ENCODE measurements around the gene ADGRL4.

The ADGRL4 gene

GRCh38 chr1:79005945-79006344, 585 bp downstream of the ADGRL4 start:
- Histone ChIP-seq H4K8ac (ENCODE audit: low read length) (no peak overlapping the region), H3K27me3 (ENCODE audit: control insufficient read depth in 1 of 2, insufficient read depth in 1 of 2, low read length in 2 of 2) (no peaks in the 10 kb centered on the region), H2BK5ac (ENCODE audit: low read depth, low read length, poor library complexity, severe bottlenecking) (no peak overlapping the region), H3K79me1 (replicated peaks; ENCODE audit: low read length, poor library complexity, severe bottlenecking) (no peaks in the 10 kb centered on the region), H3K4me2 (ENCODE audit: low read length, poor library complexity, severe bottlenecking) (peak overlapping the region; percentile 66), H3K27ac (ENCODE audit: low read length, poor library complexity, severe bottlenecking) (peak overlapping the region; percentile 71), H2AFZ (ENCODE audit: low read depth, low read length) (peak overlapping the region; percentile 98), H3K4ac (ENCODE audit: low read depth in 1 of 2, low read length in 2 of 2) (no peak overlapping the region), H3K4me1 (ENCODE audit: control insufficient read depth, insufficient read depth, low read depth, low read length) (peaks cover 4% of the 10 kb centered on the region), H3K36me3 (ENCODE audit: control insufficient read depth in 1 of 2, insufficient read depth in 2 of 2, low read depth in 1 of 2, low read length in 2 of 2) (no peaks in the 10 kb centered on the region), H3K4me3 (ENCODE audit: insufficient read depth in 1 of 2, low read depth in 1 of 2, low read length in 2 of 2) (peak overlapping the region in 1 of 2 experiments; percentile 83), H2BK12ac (ENCODE audit: low read length in 2 of 2) (no peak overlapping the region), H3K14ac (ENCODE audit: low read length in 2 of 2) (no peak overlapping the region), H3K23ac (ENCODE audit: low read length in 2 of 2) (no peak overlapping the region), H2BK120ac (ENCODE audit: low read depth, low read length) (no peak overlapping the region), H3K18ac (ENCODE audit: low read depth in 1 of 2, low read length in 2 of 2) (no peak overlapping the region), H2AK5ac (ENCODE audit: low read length, severe bottlenecking) (no peak overlapping the region), H3K9me3 (ENCODE audit: control insufficient read depth, low read length) (no peaks in the 10 kb centered on the region), H3K9ac (ENCODE audit: low read length) (peak overlapping the region; percentile 91), H4K91ac (ENCODE audit: low read length) (no peak overlapping the region), H2BK15ac (ENCODE audit: low read depth, poor library complexity, severe bottlenecking) (no peak overlapping the region)
- 69% methylated on average over 4 of the region's 4 CpGs for WGBS
- DNase-seq, result peak; percentile 28

- Histone ChIP-seq H3K9ac (ENCODE audit: low read length) (peak overlapping the region; percentile 91), H3K27me3 (ENCODE audit: control insufficient read depth in 1 of 2, insufficient read depth in 1 of 2, low read length in 2 of 2) (no peaks in the 10 kb centered on the region), H4K91ac (ENCODE audit: low read length) (no peak overlapping the region), H3K36me3 (ENCODE audit: control insufficient read depth in 1 of 2, insufficient read depth in 2 of 2, low read depth in 1 of 2, low read length in 2 of 2) (no peaks in the 10 kb centered on the region), H3K4me1 (ENCODE audit: control insufficient read depth, insufficient read depth, low read depth, low read length) (peaks cover 4% of the 10 kb centered on the region), H4K8ac (ENCODE audit: low read length) (no peak overlapping the region), H2AFZ (ENCODE audit: low read depth, low read length) (no peak overlapping the region), H3K27ac (ENCODE audit: low read length, poor library complexity, severe bottlenecking) (no peak overlapping the region), H2BK5ac (ENCODE audit: low read depth, low read length, poor library complexity, severe bottlenecking) (no peak overlapping the region), H3K23ac (ENCODE audit: low read length in 2 of 2) (no peak overlapping the region), H2BK15ac (ENCODE audit: low read depth, poor library complexity, severe bottlenecking) (no peak overlapping the region), H2BK12ac (ENCODE audit: low read length in 2 of 2) (no peak overlapping the region), H3K14ac (ENCODE audit: low read length in 2 of 2) (no peak overlapping the region), H3K9me3 (ENCODE audit: control insufficient read depth, low read length) (no peaks in the 10 kb centered on the region), H3K18ac (ENCODE audit: low read depth in 1 of 2, low read length in 2 of 2) (no peak overlapping the region), H2BK120ac (ENCODE audit: low read depth, low read length) (no peak overlapping the region), H3K4me3 (ENCODE audit: insufficient read depth in 1 of 2, low read depth in 1 of 2, low read length in 2 of 2) (peak overlapping the region in 1 of 2 experiments; percentile 83), H2AK5ac (ENCODE audit: low read length, severe bottlenecking) (no peak overlapping the region), H3K4ac (ENCODE audit: low read depth in 1 of 2, low read length in 2 of 2) (no peak overlapping the region), H3K79me1 (replicated peaks; ENCODE audit: low read length, poor library complexity, severe bottlenecking) (no peaks in the 10 kb centered on the region), H3K4me2 (ENCODE audit: low read length, poor library complexity, severe bottlenecking) (no peak overlapping the region)
- no CpG with 5 or more reads among the region's 3 CpGs for WGBS
- peak; percentile 14 for DNase-seq
These were observed 1.6 kb downstream of the ADGRL4 start for GRCh38 chr1:79004916-79005315.

GRCh38 chr1:78996791-78997190, 9.7 kb downstream of the ADGRL4 start:
- no peak overlapping the region for H3K4me3 ChIP-seq (ENCODE audit: insufficient read depth in 1 of 2, low read depth in 1 of 2, low read length in 2 of 2)
- no peaks in the 10 kb centered on the region for H3K36me3 ChIP-seq (ENCODE audit: control insufficient read depth in 1 of 2, insufficient read depth in 2 of 2, low read depth in 1 of 2, low read length in 2 of 2)
- H2AK5ac ChIP-seq (ENCODE audit: low read length, severe bottlenecking), result no peak overlapping the region
- no peak overlapping the region for H3K27ac ChIP-seq (ENCODE audit: low read length, poor library complexity, severe bottlenecking)
- H3K14ac ChIP-seq (ENCODE audit: low read length in 2 of 2), result no peak overlapping the region
- H4K91ac ChIP-seq (ENCODE audit: low read length), result no peak overlapping the region
- H2BK120ac ChIP-seq (ENCODE audit: low read depth, low read length), result no peak overlapping the region
- no peak overlapping the region for H3K9ac ChIP-seq (ENCODE audit: low read length)
- peaks cover 5% of the 10 kb centered on the region for H3K79me1 ChIP-seq (replicated peaks; ENCODE audit: low read length, poor library complexity, severe bottlenecking)
- H3K9me3 ChIP-seq (ENCODE audit: control insufficient read depth, low read length), result no peaks in the 10 kb centered on the region
- no peak overlapping the region for H3K23ac ChIP-seq (ENCODE audit: low read length in 2 of 2)
- H3K4me1 ChIP-seq (ENCODE audit: control insufficient read depth, insufficient read depth, low read depth, low read length), result no peaks in the 10 kb centered on the region
- no peak for DNase-seq
- H2BK15ac ChIP-seq (ENCODE audit: low read depth, poor library complexity, severe bottlenecking), result no peak overlapping the region
- no peak overlapping the region for H3K4me2 ChIP-seq (ENCODE audit: low read length, poor library complexity, severe bottlenecking)
- no peaks in the 10 kb centered on the region for H3K27me3 ChIP-seq (ENCODE audit: control insufficient read depth in 1 of 2, insufficient read depth in 1 of 2, low read length in 2 of 2)
- 100% methylated on average over 1 of the region's 1 CpG for WGBS
- H2BK5ac ChIP-seq (ENCODE audit: low read depth, low read length, poor library complexity, severe bottlenecking), result no peak overlapping the region
- H2AFZ ChIP-seq (ENCODE audit: low read depth, low read length), result no peak overlapping the region
- H3K4ac ChIP-seq (ENCODE audit: low read depth in 1 of 2, low read length in 2 of 2), result no peak overlapping the region
- H2BK12ac ChIP-seq (ENCODE audit: low read length in 2 of 2), result no peak overlapping the region
- H4K8ac ChIP-seq (ENCODE audit: low read length), result no peak overlapping the region
- H3K18ac ChIP-seq (ENCODE audit: low read depth in 1 of 2, low read length in 2 of 2), result no peak overlapping the region

GRCh38 chr1:78987042-78987441, 19.5 kb downstream of the ADGRL4 start:
- no peak overlapping the region for H2BK120ac ChIP-seq (ENCODE audit: low read depth, low read length)
- no peaks in the 10 kb centered on the region for H3K4me1 ChIP-seq (ENCODE audit: control insufficient read depth, insufficient read depth, low read depth, low read length)
- H2BK5ac ChIP-seq (ENCODE audit: low read depth, low read length, poor library complexity, severe bottlenecking), result no peak overlapping the region
- no peak overlapping the region for H4K91ac ChIP-seq (ENCODE audit: low read length)
- no peak overlapping the region for H3K27ac ChIP-seq (ENCODE audit: low read length, poor library complexity, severe bottlenecking)
- H3K23ac ChIP-seq (ENCODE audit: low read length in 2 of 2), result no peak overlapping the region
- no peak overlapping the region for H3K4me2 ChIP-seq (ENCODE audit: low read length, poor library complexity, severe bottlenecking)
- no peak overlapping the region for H3K9ac ChIP-seq (ENCODE audit: low read length)
- H3K14ac ChIP-seq (ENCODE audit: low read length in 2 of 2), result no peak overlapping the region
- H3K4me3 ChIP-seq (ENCODE audit: insufficient read depth in 1 of 2, low read depth in 1 of 2, low read length in 2 of 2), result no peak overlapping the region
- H3K36me3 ChIP-seq (ENCODE audit: control insufficient read depth in 1 of 2, insufficient read depth in 2 of 2, low read depth in 1 of 2, low read length in 2 of 2), result no peaks in the 10 kb centered on the region
- no CpG with 5 or more reads among the region's 2 CpGs for WGBS
- no peaks in the 10 kb centered on the region for H3K9me3 ChIP-seq (ENCODE audit: control insufficient read depth, low read length)
- no peak overlapping the region for H3K18ac ChIP-seq (ENCODE audit: low read depth in 1 of 2, low read length in 2 of 2)
- no peak overlapping the region for H4K8ac ChIP-seq (ENCODE audit: low read length)
- no peaks in the 10 kb centered on the region for H3K27me3 ChIP-seq (ENCODE audit: control insufficient read depth in 1 of 2, insufficient read depth in 1 of 2, low read length in 2 of 2)
- H2AK5ac ChIP-seq (ENCODE audit: low read length, severe bottlenecking), result no peak overlapping the region
- no peak for DNase-seq
- H2BK15ac ChIP-seq (ENCODE audit: low read depth, poor library complexity, severe bottlenecking), result no peak overlapping the region
- no peak overlapping the region for H3K4ac ChIP-seq (ENCODE audit: low read depth in 1 of 2, low read length in 2 of 2)
- no peak overlapping the region for H2BK12ac ChIP-seq (ENCODE audit: low read length in 2 of 2)
- H3K79me1 ChIP-seq (replicated peaks; ENCODE audit: low read length, poor library complexity, severe bottlenecking), result peaks cover 4% of the 10 kb centered on the region
- H2AFZ ChIP-seq (ENCODE audit: low read depth, low read length), result no peak overlapping the region

Measured in mesenchymal stem cell (in vitro differentiated cells and primary cell).